Type B pancreatic cell (in vitro differentiated cells): ENCODE results near the gene SLC26A8. TPM values are rescaled to one million over a fixed set of nuclear protein-coding genes. Genes with fewer than 3 reads are reported as not detected.
"Not testable (repeated sequence)": the region's sequence is repeated elsewhere in the genome, so short reads cannot be mapped to it uniquely, and the experiment has no call there.

Source experiments
- DNase-seq: peaks from one replicate; pipeline ENCODE4 v3.0.0; 2021; ENCODE audit warnings: mixed read lengths; ENCODE audit not compliant: unreplicated experiment; ENCODE audit errors: extremely low spot score
- H3K27ac Mint-ChIP-seq: 2 replicates; pipeline ENCODE4 v1.8.0; 2021; ENCODE audit warnings: mild to moderate bottlenecking, mixed read lengths
- H3K27me3 Mint-ChIP-seq: 2 replicates; pipeline ENCODE4 v1.8.0; 2021; ENCODE audit warnings: mixed read lengths
- H3K36me3 Mint-ChIP-seq: 2 replicates; pipeline ENCODE4 v1.8.0; 2021; ENCODE audit warnings: mixed read lengths
- H3K4me1 Mint-ChIP-seq: one replicate; pipeline ENCODE4 v1.8.0; 2021; ENCODE audit warnings: mixed read lengths; ENCODE audit not compliant: unreplicated experiment
- H3K4me3 Mint-ChIP-seq: 2 replicates; pipeline ENCODE4 v1.8.0; 2021; ENCODE audit warnings: mild to moderate bottlenecking, mixed read lengths
- H3K9me3 Mint-ChIP-seq: 2 replicates; pipeline ENCODE4 v1.8.0; 2021; ENCODE audit warnings: mixed read lengths
- CTCF ChIP-seq: fragments of 200-600 bp; sonication (generic); conservative IDR thresholded peaks from 2 replicates; pipeline ENCODE4 v1.5.0; 2021; ENCODE audit warnings: antibody characterized with exemption, mild to moderate bottlenecking
- total RNA-seq: library from RNA; stranded (reverse); gene quantifications from 2 replicates; pipeline ENCODE4 v1.2.1, GENCODE V29; 2021; ENCODE audit warnings: low replicate concordance

Gene SLC26A8
- total RNA-seq, 1 donor from 2014 or later, result not detected

GRCh38 chr6:36039112-36039511 lies 14.7 kb upstream of the SLC26A8 start:
- TF ChIP-seq CTCF, result no peak
- no peak overlapping the region for H3K27ac Mint-ChIP-seq
- H3K27me3 Mint-ChIP-seq, result no peaks in the 10 kb centered on the region
- no peak for DNase-seq
- no peaks in the 10 kb centered on the region for H3K9me3 Mint-ChIP-seq
- H3K4me1 Mint-ChIP-seq, result peaks cover 30% of the 10 kb centered on the region
- H3K36me3 Mint-ChIP-seq, result peaks cover 4% of the 10 kb centered on the region
- H3K4me3 Mint-ChIP-seq, result no peak overlapping the region

GRCh38 chr6:36038120-36038876 lies 13.9 kb upstream of the SLC26A8 start:
- peak overlapping the region; percentile 29 for H3K27ac Mint-ChIP-seq
- peaks cover 38% of the 10 kb centered on the region for H3K4me1 Mint-ChIP-seq
- DNase-seq, result no peak
- peaks cover 4% of the 10 kb centered on the region for H3K36me3 Mint-ChIP-seq
- no peak overlapping the region for H3K4me3 Mint-ChIP-seq
- H3K9me3 Mint-ChIP-seq, result no peaks in the 10 kb centered on the region
- no peak for TF ChIP-seq CTCF
- H3K27me3 Mint-ChIP-seq, result no peaks in the 10 kb centered on the region

GRCh38 chr6:36035225-36035624 lies 10.8 kb upstream of the SLC26A8 start:
- H3K27ac Mint-ChIP-seq, result no peak overlapping the region
- no peak overlapping the region for H3K4me3 Mint-ChIP-seq
- H3K36me3 Mint-ChIP-seq, result no peaks in the 10 kb centered on the region
- no peak for TF ChIP-seq CTCF
- H3K4me1 Mint-ChIP-seq, result peaks cover 43% of the 10 kb centered on the region
- H3K27me3 Mint-ChIP-seq, result no peaks in the 10 kb centered on the region
- no peaks in the 10 kb centered on the region for H3K9me3 Mint-ChIP-seq
- no peak for DNase-seq

- Mint-ChIP-seq H3K27ac (no peak overlapping the region), H3K4me3 (no peak overlapping the region), H3K4me1 (peaks cover 46% of the 10 kb centered on the region), H3K27me3 (no peaks in the 10 kb centered on the region), H3K9me3 (no peaks in the 10 kb centered on the region), H3K36me3 (no peaks in the 10 kb centered on the region)
- TF ChIP-seq CTCF, result no peak
- no peak for DNase-seq
Measured at GRCh38 chr6:36034441-36034840, 10.0 kb upstream of the SLC26A8 start.

GRCh38 chr6:36033935-36034334 lies 9.5 kb upstream of the SLC26A8 start:
- no peak for DNase-seq
- H3K4me3 Mint-ChIP-seq, result no peak overlapping the region
- no peak for TF ChIP-seq CTCF
- H3K36me3 Mint-ChIP-seq, result no peaks in the 10 kb centered on the region
- H3K27ac Mint-ChIP-seq, result no peak overlapping the region
- H3K27me3 Mint-ChIP-seq, result no peaks in the 10 kb centered on the region
- no peaks in the 10 kb centered on the region for H3K9me3 Mint-ChIP-seq
- peaks cover 44% of the 10 kb centered on the region for H3K4me1 Mint-ChIP-seq

- H3K4me1 Mint-ChIP-seq, result peaks cover 38% of the 10 kb centered on the region
- not testable (repeated sequence) for H3K36me3 Mint-ChIP-seq, H3K9me3 Mint-ChIP-seq, DNase-seq, H3K4me3 Mint-ChIP-seq, H3K27me3 Mint-ChIP-seq, H3K27ac Mint-ChIP-seq
Measured at GRCh38 chr6:36033144-36033543, 8.7 kb upstream of the SLC26A8 start.
